CD14-positive monocyte (primary cell): Measurements from ENCODE around the gene FAM221A. TPM values are rescaled to one million over a fixed set of nuclear protein-coding genes. Genes with fewer than 3 reads are reported as not detected.

Source experiments
- DNase-seq, 3 donors: peaks; one replicate each; pipeline ENCODE4 v3.0.0-alpha.2; 2011 to 2022
- H2AFZ ChIP-seq: 2 replicates; pipeline ENCODE4 v1.6.0; 2012; ENCODE audit warnings: mild to moderate bottlenecking, low read depth, low read length, inconsistent platforms; ENCODE audit not compliant: insufficient read depth, poor library complexity, severe bottlenecking
- H3K27ac ChIP-seq, 2 donors: 1 replicate in 1 of 2; 2 replicates in 1 of 2; pipeline ENCODE4 v1.5.1; 2012 to 2013; ENCODE audit warnings: low read length in 2 of 2, control low read depth in 1 of 2, inconsistent platforms in 1 of 2, low read depth in 1 of 2, mild to moderate bottlenecking in 1 of 2
- H3K27me3 ChIP-seq, 2 donors: one replicate each; pipeline versions ENCODE4 v1.6.0 to v1.6.1; 2011 to 2013; ENCODE audit warnings: low read length in 2 of 2; ENCODE audit not compliant: control insufficient read depth in 2 of 2, insufficient read depth in 2 of 2
- H3K36me3 ChIP-seq, 2 donors: replicated peaks in 1 of 2; 1 replicate in 1 of 2; 2 replicates in 1 of 2; pipeline versions ENCODE4 v1.5.1 to v1.6.1; 2012 to 2013; ENCODE audit warnings: low read length in 2 of 2, control low read depth in 1 of 2, inconsistent platforms in 1 of 2, mild to moderate bottlenecking in 1 of 2; ENCODE audit not compliant: insufficient read depth in 2 of 2, control insufficient read depth in 1 of 2
- H3K4me1 ChIP-seq, 2 donors: 1 replicate in 1 of 2; 2 replicates in 1 of 2; pipeline versions ENCODE4 v1.5.1 to v1.6.1; 2012 to 2013; ENCODE audit warnings: low read length in 2 of 2, control low read depth in 1 of 2, inconsistent platforms in 1 of 2, mild to moderate bottlenecking in 1 of 2, moderate library complexity in 1 of 2; ENCODE audit not compliant: insufficient read depth in 2 of 2, control insufficient read depth in 1 of 2
- H3K4me2 ChIP-seq: replicated peaks from 2 replicates; pipeline ENCODE3; 2012; ENCODE audit warnings: low read length, moderate library complexity, mild to moderate bottlenecking; ENCODE audit not compliant: poor library complexity, severe bottlenecking; ENCODE audit errors: extremely low read depth
- H3K4me3 ChIP-seq, 3 experiments: fragments of 200-600 bp in 1 of 3; sonication (generic) in 1 of 3; replicated peaks in 1 of 3; 1 replicate in 2 of 3; 2 replicates in 1 of 3; pipeline ENCODE4 v1.5.1; 2011 to 2013; ENCODE audit warnings: low read length in 3 of 3, mild to moderate bottlenecking in 3 of 3, control low read depth in 2 of 3, low read depth in 2 of 3, inconsistent platforms in 1 of 3, moderate library complexity in 1 of 3
- H3K79me2 ChIP-seq: 2 replicates; pipeline ENCODE4 v1.6.0; 2012; ENCODE audit warnings: mild to moderate bottlenecking, control low read depth, inconsistent platforms, low read length, moderate library complexity; ENCODE audit not compliant: insufficient read depth
- H3K9ac ChIP-seq: 2 replicates; pipeline ENCODE4 v1.6.0; 2017; ENCODE audit warnings: low read length, mild to moderate bottlenecking; ENCODE audit not compliant: insufficient read depth, poor library complexity, severe bottlenecking
- H3K9me3 ChIP-seq, 2 donors: replicated peaks in 1 of 2; 1 replicate in 1 of 2; 2 replicates in 1 of 2; pipeline versions ENCODE4 v1.5.1 to v1.6.1; 2012 to 2013; ENCODE audit warnings: low read length in 2 of 2, control low read depth in 1 of 2; ENCODE audit not compliant: control insufficient read depth in 1 of 2, insufficient read depth in 1 of 2
- H4K20me1 ChIP-seq: 2 replicates; pipeline ENCODE4 v1.6.0; 2012; ENCODE audit warnings: mild to moderate bottlenecking, low read length, control low read depth, moderate library complexity; ENCODE audit not compliant: insufficient read depth
- H3K27ac Mint-ChIP-seq, 7 donors: one replicate each; pipeline ENCODE4 v1.8.0; 2020; ENCODE audit warnings: mild to moderate bottlenecking in 7 of 7, mixed read lengths in 7 of 7, moderate library complexity in 6 of 7, inconsistent platforms in 2 of 7
- H3K27me3 Mint-ChIP-seq, 3 donors: one replicate each; pipeline ENCODE4 v1.8.0; 2021 to 2022; ENCODE audit warnings: low read depth in 3 of 3, mild to moderate bottlenecking in 3 of 3, mixed read lengths in 3 of 3, moderate library complexity in 3 of 3, inconsistent platforms in 1 of 3
- H3K36me3 Mint-ChIP-seq, 2 donors: one replicate each; pipeline ENCODE4 v1.8.0; 2020; ENCODE audit warnings: mixed read lengths in 2 of 2, inconsistent platforms in 1 of 2, mild to moderate bottlenecking in 1 of 2
- H3K4me1 Mint-ChIP-seq: one replicate; pipeline ENCODE4 v1.8.0; 2020; ENCODE audit warnings: mild to moderate bottlenecking, mixed read lengths
- H3K4me3 Mint-ChIP-seq, 2 donors: one replicate each; pipeline ENCODE4 v1.8.0; 2020; ENCODE audit warnings: mild to moderate bottlenecking in 2 of 2, mixed read lengths in 2 of 2, moderate library complexity in 1 of 2
- H3K9me3 Mint-ChIP-seq, 7 donors: one replicate each; pipeline ENCODE4 v1.8.0; 2020 to 2022; ENCODE audit warnings: mixed read lengths in 7 of 7, mild to moderate bottlenecking in 6 of 7, moderate library complexity in 6 of 7, inconsistent platforms in 2 of 7
- WGBS: methylation state at CpG from one replicate; pipeline ENCODE4 v1.1.5; 2013; ENCODE audit warnings: missing lambda C conversion rate; ENCODE audit not compliant: insufficient coverage; 5-methylcytosine and 5-hydroxymethylcytosine counted together
- intact Hi-C, 2 donors: fragments of 100-400 bp; cut with micrococcal nuclease; formaldehyde crosslinking; loops; one replicate each; pipeline versions ENCODE4 v1.15.0 to v1.15.1; 2023
- polyA plus RNA-seq, 3 donors: library from polyadenylated mRNA; depleted of rRNA in 1 of 3; unstranded in 2 of 3; stranded (reverse) in 1 of 3; fragments of 300-500 nt in 2 of 3; fragments of >200 nt in 1 of 3; fragmentation: Illumina TruSeq in 2 of 3; gene quantifications; 1 replicate in 2 of 3; 2 replicates in 1 of 3; pipeline ENCODE4 v1.2.3, GENCODE V29; 2012 to 2021
- TF ChIP-seq, protein P1 (sequence below): fragments of 200-600 bp; IDR thresholded peaks from one replicate; pipeline ENCODE4 v1.8.0; 2022; ENCODE audit warnings: antibody characterized with exemption, mild to moderate bottlenecking

Gene FAM221A
- polyA plus RNA-seq, 3 donors = 1.4 to 7.8 (median 2.1) TPM

DNA sequence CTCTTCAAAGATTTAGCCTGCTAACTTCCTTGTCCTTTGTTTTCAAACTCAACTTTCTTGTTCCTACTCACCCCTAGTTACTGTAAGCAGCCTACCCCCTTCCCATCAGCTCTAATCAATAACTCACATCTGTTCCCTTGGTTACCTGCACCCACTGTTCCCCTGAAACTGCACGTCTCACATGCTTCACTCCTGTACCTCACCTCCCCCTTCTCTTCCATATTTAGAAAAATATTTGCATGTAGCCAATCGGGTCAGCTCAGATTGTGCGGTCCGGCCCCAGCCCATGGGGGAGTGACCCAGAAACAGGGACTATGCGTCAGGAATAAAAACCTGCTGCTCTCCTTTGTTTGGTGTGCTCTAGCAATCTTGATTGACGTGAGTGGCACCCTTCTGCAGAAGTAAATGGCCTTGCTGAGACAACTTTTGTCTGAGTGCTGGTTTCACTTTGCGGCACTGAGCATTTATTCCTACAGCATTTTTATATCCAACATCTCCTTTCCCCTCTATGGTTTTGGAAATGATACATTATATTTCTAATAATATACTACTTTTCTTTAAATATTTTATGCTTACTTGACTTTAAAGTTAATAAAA is 21.1 kb upstream of the FAM221A start:
- H3K9me3 Mint-ChIP-seq = peaks cover 26 to 49% (median 42%) of the 10 kb centered on the region in 7 donors
- H3K27ac Mint-ChIP-seq = no peak overlapping the region

DNA sequence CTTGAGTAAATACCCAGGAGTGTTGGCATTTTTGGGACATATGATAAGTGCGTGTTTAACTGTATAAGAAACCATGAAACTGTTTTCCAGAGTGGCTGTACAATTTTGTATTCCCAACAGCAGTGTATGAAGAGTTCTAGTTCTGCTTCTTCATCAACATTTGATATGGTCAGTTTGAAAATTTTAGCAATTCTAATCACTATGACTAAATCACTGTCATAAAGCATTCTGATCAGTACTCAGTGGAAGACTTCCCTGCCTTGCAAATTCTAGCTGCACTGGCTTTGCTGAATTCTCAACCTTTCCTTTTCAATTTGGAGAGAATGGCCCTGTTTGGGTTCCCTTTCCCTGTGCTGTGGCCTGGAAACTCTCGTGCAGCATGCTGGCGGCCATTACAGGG is 18.6 kb upstream of the FAM221A start:
- H3K9ac ChIP-seq = no peak overlapping the region
- H3K4me3 Mint-ChIP-seq = no peak overlapping the region

More for the DNA sequence above, 21.1 kb upstream of the FAM221A start:
- Mint-ChIP-seq H3K4me1 (no peaks in the 10 kb centered on the region), H3K36me3 (no peaks in the 10 kb centered on the region), H3K4me3 (no peak overlapping the region), H3K27me3 (no peaks in the 10 kb centered on the region)
- H3K4me2 ChIP-seq = no peak overlapping the region
- H2AFZ ChIP-seq = no peak overlapping the region
- peaks cover 24 to 29% of the 10 kb centered on the region in 2 donors for H3K9me3 ChIP-seq
- no peaks in the 10 kb centered on the region for H3K4me1 ChIP-seq
- TF ChIP-seq, protein P1, sequence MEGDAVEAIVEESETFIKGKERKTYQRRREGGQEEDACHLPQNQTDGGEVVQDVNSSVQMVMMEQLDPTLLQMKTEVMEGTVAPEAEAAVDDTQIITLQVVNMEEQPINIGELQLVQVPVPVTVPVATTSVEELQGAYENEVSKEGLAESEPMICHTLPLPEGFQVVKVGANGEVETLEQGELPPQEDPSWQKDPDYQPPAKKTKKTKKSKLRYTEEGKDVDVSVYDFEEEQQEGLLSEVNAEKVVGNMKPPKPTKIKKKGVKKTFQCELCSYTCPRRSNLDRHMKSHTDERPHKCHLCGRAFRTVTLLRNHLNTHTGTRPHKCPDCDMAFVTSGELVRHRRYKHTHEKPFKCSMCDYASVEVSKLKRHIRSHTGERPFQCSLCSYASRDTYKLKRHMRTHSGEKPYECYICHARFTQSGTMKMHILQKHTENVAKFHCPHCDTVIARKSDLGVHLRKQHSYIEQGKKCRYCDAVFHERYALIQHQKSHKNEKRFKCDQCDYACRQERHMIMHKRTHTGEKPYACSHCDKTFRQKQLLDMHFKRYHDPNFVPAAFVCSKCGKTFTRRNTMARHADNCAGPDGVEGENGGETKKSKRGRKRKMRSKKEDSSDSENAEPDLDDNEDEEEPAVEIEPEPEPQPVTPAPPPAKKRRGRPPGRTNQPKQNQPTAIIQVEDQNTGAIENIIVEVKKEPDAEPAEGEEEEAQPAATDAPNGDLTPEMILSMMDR = no peak
- H3K36me3 ChIP-seq = no peaks in the 10 kb centered on the region
- intact Hi-C loops = no loop called here
- no peak overlapping the region for H3K9ac ChIP-seq
- H3K27me3 ChIP-seq = no peaks in the 10 kb centered on the region
- H3K79me2 ChIP-seq = no peaks in the 10 kb centered on the region
- H3K27ac ChIP-seq = no peak overlapping the region
- no peak overlapping the region for H3K4me3 ChIP-seq
- WGBS = 100% methylated on average over 6 of the region's 7 CpGs
- H4K20me1 ChIP-seq = no peaks in the 10 kb centered on the region
- DNase-seq = no peak

More for the DNA sequence above, 18.6 kb upstream of the FAM221A start:
- no peaks in the 10 kb centered on the region for H3K4me1 ChIP-seq
- H3K4me1 Mint-ChIP-seq = no peaks in the 10 kb centered on the region
- no peak overlapping the region for H3K4me2 ChIP-seq
- peaks cover 7 to 16% of the 10 kb centered on the region in 2 donors for H3K9me3 ChIP-seq
- H3K36me3 ChIP-seq = no peaks in the 10 kb centered on the region
- no peaks in the 10 kb centered on the region for H4K20me1 ChIP-seq
- H3K27me3 ChIP-seq = no peaks in the 10 kb centered on the region
- H2AFZ ChIP-seq = no peak overlapping the region
- H3K36me3 Mint-ChIP-seq = no peaks in the 10 kb centered on the region
- H3K79me2 ChIP-seq = no peaks in the 10 kb centered on the region
- H3K27ac Mint-ChIP-seq = no peak overlapping the region
- no peak overlapping the region for H3K4me3 ChIP-seq
- intact Hi-C loops = no loop called here
- no peak for DNase-seq
- TF ChIP-seq, protein P1 = no peak
- H3K27me3 Mint-ChIP-seq = no peaks in the 10 kb centered on the region
- H3K27ac ChIP-seq = no peak overlapping the region
- no CpG with 5 or more reads among the region's 3 CpGs for WGBS
- H3K9me3 Mint-ChIP-seq = peaks cover 15 to 45% (median 36%) of the 10 kb centered on the region in 7 donors
